ENCODE results near the gene CCL22.
"Not testable (repeated sequence)": the region's sequence is repeated elsewhere in the genome, so short reads cannot be mapped to it uniquely, and the experiment has no call there.

- not testable (repeated sequence) for TF ChIP-seq CTCF, POLR2A (IDR thresholded peaks at IDR 0.05)
Measured at GRCh38 chr16:57342606-57343005, 16.0 kb upstream of the CCL22 start.
